Calu3 (cell line): Measurements from ENCODE around the gene CASS4. TPM values are rescaled to one million over a fixed set of nuclear protein-coding genes. Genes with fewer than 3 reads are reported as not detected.

Experiments used
- BruUV-seq: library from RNA; stranded (reverse); fragments of 400-500 nt; replicated peaks from 2 replicates; lab custom pipeline; 2021; lab: Mats Ljungman, UMichigan
- CTCF ChIA-PET: fragments of 300-600 bp; sonication (Branson Sonifier 250); formaldehyde crosslinking; loops from one replicate; lab custom pipeline; 2022; ENCODE audit warnings: antibody characterized with exemption; lab: Charles Lee
- DNase-seq: peaks from one replicate; pipeline ENCODE4 v3.0.0; 2022
- H3K27ac Mint-ChIP-seq: one replicate; pipeline ENCODE4 v1.8.0; 2022; ENCODE audit warnings: mixed read lengths; ENCODE audit not compliant: unreplicated experiment
- H3K27me3 Mint-ChIP-seq: one replicate; pipeline ENCODE4 v1.8.0; 2022; ENCODE audit warnings: mixed read lengths; ENCODE audit not compliant: unreplicated experiment
- H3K36me3 Mint-ChIP-seq: one replicate; pipeline ENCODE4 v1.8.0; 2022; ENCODE audit warnings: mild to moderate bottlenecking, moderate library complexity, mixed read lengths; ENCODE audit not compliant: insufficient read depth, unreplicated experiment
- H3K4me1 Mint-ChIP-seq: one replicate; pipeline ENCODE4 v1.8.0; 2022; ENCODE audit warnings: mild to moderate bottlenecking, low read depth, mixed read lengths; ENCODE audit not compliant: unreplicated experiment
- H3K4me3 Mint-ChIP-seq: one replicate; pipeline ENCODE4 v1.8.0; 2022; ENCODE audit warnings: mild to moderate bottlenecking, low read depth, moderate library complexity, mixed read lengths; ENCODE audit not compliant: unreplicated experiment
- H3K9me3 Mint-ChIP-seq: one replicate; pipeline ENCODE4 v1.8.0; 2022; ENCODE audit warnings: low read depth, mixed read lengths; ENCODE audit not compliant: unreplicated experiment
- intact Hi-C: fragments of 100-400 bp; cut with micrococcal nuclease; formaldehyde crosslinking; loops from one replicate; pipeline ENCODE4 v1.10.0; 2022; ENCODE audit not compliant: unreplicated experiment
- total RNA-seq: library from RNA; stranded (reverse); gene quantifications from 2 replicates; pipeline ENCODE4 v1.2.3, GENCODE V29; 2022
- TF ChIP-seq, protein P1 (sequence below): fragments of 200-600 bp; IDR thresholded peaks from one replicate; pipeline ENCODE4 v1.8.0; 2022; ENCODE audit warnings: antibody characterized with exemption; ENCODE audit not compliant: unreplicated experiment

Gene CASS4
- total RNA-seq, 1 experiment from 2014 or later = 0.24 TPM

GRCh38 chr20:56487216-56487615 is 75.2 kb downstream of the CASS4 start:
- CTCF ChIA-PET = no interaction called here
- intact Hi-C loops = no loop called here
- Mint-ChIP-seq H3K36me3 (peaks cover 40% of the 10 kb centered on the region), H3K4me1 (no peaks in the 10 kb centered on the region), H3K4me3 (no peak overlapping the region), H3K27me3 (no peaks in the 10 kb centered on the region), H3K27ac (no peak overlapping the region), H3K9me3 (no peaks in the 10 kb centered on the region)
- BruUV-seq = no TSS peak
- DNase-seq = no peak
- TF ChIP-seq, protein P1, sequence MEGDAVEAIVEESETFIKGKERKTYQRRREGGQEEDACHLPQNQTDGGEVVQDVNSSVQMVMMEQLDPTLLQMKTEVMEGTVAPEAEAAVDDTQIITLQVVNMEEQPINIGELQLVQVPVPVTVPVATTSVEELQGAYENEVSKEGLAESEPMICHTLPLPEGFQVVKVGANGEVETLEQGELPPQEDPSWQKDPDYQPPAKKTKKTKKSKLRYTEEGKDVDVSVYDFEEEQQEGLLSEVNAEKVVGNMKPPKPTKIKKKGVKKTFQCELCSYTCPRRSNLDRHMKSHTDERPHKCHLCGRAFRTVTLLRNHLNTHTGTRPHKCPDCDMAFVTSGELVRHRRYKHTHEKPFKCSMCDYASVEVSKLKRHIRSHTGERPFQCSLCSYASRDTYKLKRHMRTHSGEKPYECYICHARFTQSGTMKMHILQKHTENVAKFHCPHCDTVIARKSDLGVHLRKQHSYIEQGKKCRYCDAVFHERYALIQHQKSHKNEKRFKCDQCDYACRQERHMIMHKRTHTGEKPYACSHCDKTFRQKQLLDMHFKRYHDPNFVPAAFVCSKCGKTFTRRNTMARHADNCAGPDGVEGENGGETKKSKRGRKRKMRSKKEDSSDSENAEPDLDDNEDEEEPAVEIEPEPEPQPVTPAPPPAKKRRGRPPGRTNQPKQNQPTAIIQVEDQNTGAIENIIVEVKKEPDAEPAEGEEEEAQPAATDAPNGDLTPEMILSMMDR = no peak

DNA sequence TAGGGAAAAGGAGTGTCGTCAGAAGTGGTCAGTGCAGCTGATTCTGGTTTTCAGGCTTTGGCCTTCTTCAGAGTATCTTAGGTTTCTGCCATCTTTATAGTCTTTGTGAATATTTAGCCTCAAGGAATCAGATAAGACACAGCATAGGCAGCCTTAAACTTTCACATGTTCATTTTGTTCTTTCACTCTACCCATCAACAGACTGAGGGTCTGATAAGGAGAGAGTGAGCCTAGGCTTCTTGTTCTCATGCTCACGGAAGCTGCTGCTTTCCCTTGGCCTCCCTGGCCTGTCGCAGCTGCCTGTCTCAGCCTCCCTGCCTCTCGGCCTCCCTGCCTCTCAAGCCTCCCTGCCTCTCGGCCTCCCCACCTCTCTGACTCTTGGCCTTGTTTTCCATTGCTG is 76.5 kb downstream of the CASS4 start:
- no TSS peak for BruUV-seq
- H3K4me1 Mint-ChIP-seq = no peaks in the 10 kb centered on the region
- H3K9me3 Mint-ChIP-seq = no peaks in the 10 kb centered on the region
- no peak overlapping the region for H3K27ac Mint-ChIP-seq
- intact Hi-C loops = no loop called here
- H3K27me3 Mint-ChIP-seq = no peaks in the 10 kb centered on the region
- peaks cover 40% of the 10 kb centered on the region for H3K36me3 Mint-ChIP-seq
- TF ChIP-seq, protein P1 = no peak
- H3K4me3 Mint-ChIP-seq = no peak overlapping the region
- DNase-seq = no peak
- CTCF ChIA-PET = no interaction called here

- Mint-ChIP-seq H3K27ac (no peak overlapping the region), H3K27me3 (no peaks in the 10 kb centered on the region), H3K9me3 (no peaks in the 10 kb centered on the region), H3K4me3 (no peak overlapping the region), H3K36me3 (no peaks in the 10 kb centered on the region), H3K4me1 (no peaks in the 10 kb centered on the region)
- CTCF ChIA-PET = no interaction called here
- DNase-seq = no peak
- BruUV-seq = no TSS peak
- TF ChIP-seq, protein P1 = no peak
- intact Hi-C loops = no loop called here
Observed at GRCh38 chr20:56501116-56501515, 89.1 kb downstream of the CASS4 start.

GRCh38 chr20:56503916-56504315 is 91.9 kb downstream of the CASS4 start:
- no peak for DNase-seq
- H3K4me3 Mint-ChIP-seq = no peak overlapping the region
- TF ChIP-seq, protein P1 = no peak
- H3K4me1 Mint-ChIP-seq = no peaks in the 10 kb centered on the region
- intact Hi-C loops = no loop called here
- H3K36me3 Mint-ChIP-seq = no peaks in the 10 kb centered on the region
- BruUV-seq = no TSS peak
- no peaks in the 10 kb centered on the region for H3K9me3 Mint-ChIP-seq
- no peak overlapping the region for H3K27ac Mint-ChIP-seq
- CTCF ChIA-PET = no interaction called here
- no peaks in the 10 kb centered on the region for H3K27me3 Mint-ChIP-seq
